ENCODE measurements around the gene RPL38. TPM values are rescaled to one million over a fixed set of nuclear protein-coding genes. Genes with fewer than 3 reads are reported as not detected.

Gene RPL38
- total and polyA plus RNA-seq, 2 of the 4 experiments (the other 2 are of a cell fraction), result 111 to 527 TPM

- ATAC-seq (ENCODE audit: low read depth), result no peak
- no peak overlapping the region for H3K9ac ChIP-seq (ENCODE audit: low read depth, low read length)
Observed at GRCh38 chr17:74156878-74157277, 46.6 kb upstream of the RPL38 start.

More at GRCh38 chr17:74156878-74157277, 46.6 kb upstream of the RPL38 start:
- Histone ChIP-seq H3K23ac (ENCODE audit: low read depth, low read length) (no peak overlapping the region), H2BK20ac (ENCODE audit: low read depth, low read length) (no peak overlapping the region), H2AK5ac (ENCODE audit: low read depth, low read length) (no peak overlapping the region), H3K27ac (ENCODE audit: insufficient read depth, low read length) (no peak overlapping the region), H2AFZ (replicated peaks; ENCODE audit: low read length, poor library complexity) (no peak overlapping the region), H4K91ac (ENCODE audit: insufficient read depth, low read depth, low read length) (no peak overlapping the region), H2BK120ac (ENCODE audit: low read depth, low read length) (no peak overlapping the region), H2AK9ac (replicated peaks; ENCODE audit: low read depth, low read length, poor library complexity) (no peak overlapping the region), H3K9me1 (ENCODE audit: insufficient read depth, low read length) (no peaks in the 10 kb centered on the region), H4K5ac (ENCODE audit: low read depth, low read length) (no peak overlapping the region), H3K4ac (ENCODE audit: low read depth, low read length) (no peak overlapping the region), H4K20me1 (ENCODE audit: insufficient read depth, low read length) (no peaks in the 10 kb centered on the region), H2BK15ac (ENCODE audit: low read depth, low read length) (no peak overlapping the region), H3K4me2 (ENCODE audit: low read depth, low read length) (no peak overlapping the region), H3K4me1 (ENCODE audit: control insufficient read depth, insufficient read depth, low read length) (no peaks in the 10 kb centered on the region), H3K4me3 (ENCODE audit: insufficient read depth, low read depth, low read length) (no peak overlapping the region), H3K9me3 (ENCODE audit: control insufficient read depth, insufficient read depth, low read length) (peaks cover 37% of the 10 kb centered on the region), H4K8ac (ENCODE audit: low read depth in 2 of 2, low read length in 2 of 2) (no peak overlapping the region), H3K18ac (ENCODE audit: low read depth, low read length) (no peak overlapping the region), H3K36me3 (ENCODE audit: control insufficient read depth, insufficient read depth, low read length) (no peaks in the 10 kb centered on the region), H3K56ac (ENCODE audit: extremely low read depth, insufficient read depth, low read length) (no peak overlapping the region), H3K27me3 (ENCODE audit: control insufficient read depth, insufficient read depth, low read length) (no peaks in the 10 kb centered on the region), H2BK5ac (ENCODE audit: low read depth, low read length, poor library complexity, severe bottlenecking) (no peak overlapping the region), H3K79me1 (ENCODE audit: low read depth in 1 of 2, low read length in 2 of 2) (no peaks in the 10 kb centered on the region), H3K14ac (replicated peaks; ENCODE audit: low read depth, low read length) (no peak overlapping the region)
- 40% methylated on average over 1 of the region's 6 CpGs; no CpG with 5 or more reads in 1 of the 2 experiments for WGBS, 2 experiments (ENCODE audit: extremely low coverage in 2 of 2, insufficient read length in 1 of 2)
- intact Hi-C loops (cut with micrococcal nuclease), result no loop called here
- BruUV-seq (replicated peaks), result no TSS peak
- ChIA-PET POLR2A (ENCODE audit: unreplicated experiment) (no interaction called here), CTCF (no interaction called here)
- dilution Hi-C loops (cut with HindIII; ENCODE audit: low sequenced_read_pairs, unreplicated experiment), result no loop called here
- no peak for TF ChIP-seq FOS (IDR thresholded peaks at IDR 0.05; ENCODE audit: low read depth, low read length)
- in situ Hi-C loops (cut with MboI; ENCODE audit: low sequenced_read_pairs), result no loop called here
- DNase-seq, result no peak
